Neuron (in vitro differentiated cells): ENCODE results near the gene ALDH1A2.
"Not testable (repeated sequence)": the region's sequence is repeated elsewhere in the genome, so short reads cannot be mapped to it uniquely, and the experiment has no call there.

Experiments used
- H2AFZ ChIP-seq: one replicate; pipeline ENCODE4 v1.6.1; 2013; ENCODE audit warnings: low read depth, mild to moderate bottlenecking, inconsistent platforms, low read length, moderate library complexity
- H3K27me3 ChIP-seq: one replicate; pipeline ENCODE4 v1.6.1; 2013; ENCODE audit warnings: low read length; ENCODE audit not compliant: insufficient read depth
- H3K36me3 ChIP-seq: one replicate; pipeline ENCODE4 v1.6.1; 2013; ENCODE audit warnings: low read length; ENCODE audit not compliant: insufficient read depth
- H3K4me1 ChIP-seq: one replicate; pipeline ENCODE4 v1.6.1; 2013; ENCODE audit warnings: low read length; ENCODE audit not compliant: insufficient read depth
- H3K4me3 ChIP-seq: 2 replicates; pipeline ENCODE4 v1.5.1; 2013; ENCODE audit warnings: mild to moderate bottlenecking, low read length, moderate library complexity
- H3K9me3 ChIP-seq: one replicate; pipeline ENCODE4 v1.6.1; 2013; ENCODE audit warnings: low read length

ALDH1A2 gene

GRCh38 chr15:58083526-58083925, 18.0 kb upstream of the ALDH1A2 start:
- Histone ChIP-seq H3K4me3 (no peak overlapping the region), H2AFZ (no peak overlapping the region), H3K4me1 (no peaks in the 10 kb centered on the region)

GRCh38 chr15:58081891-58082290, 16.4 kb upstream of the ALDH1A2 start:
- H2AFZ ChIP-seq: no peak overlapping the region
- H3K9me3 ChIP-seq: no peaks in the 10 kb centered on the region
- no peak overlapping the region for H3K4me3 ChIP-seq
- H3K36me3 ChIP-seq: no peaks in the 10 kb centered on the region
- no peaks in the 10 kb centered on the region for H3K4me1 ChIP-seq
- no peaks in the 10 kb centered on the region for H3K27me3 ChIP-seq

More at GRCh38 chr15:58083526-58083925, 18.0 kb upstream of the ALDH1A2 start:
- Histone ChIP-seq H3K36me3 (no peaks in the 10 kb centered on the region), H3K27me3 (no peaks in the 10 kb centered on the region), H3K9me3 (no peaks in the 10 kb centered on the region)

GRCh38 chr15:58081456-58081855, 15.9 kb upstream of the ALDH1A2 start:
- no peaks in the 10 kb centered on the region for H3K9me3 ChIP-seq
- H3K4me1 ChIP-seq: no peaks in the 10 kb centered on the region
- H3K27me3 ChIP-seq: no peaks in the 10 kb centered on the region
- no peak overlapping the region for H3K4me3 ChIP-seq
- H2AFZ ChIP-seq: no peak overlapping the region
- no peaks in the 10 kb centered on the region for H3K36me3 ChIP-seq

GRCh38 chr15:58080959-58081358, 15.4 kb upstream of the ALDH1A2 start:
- H3K4me1 ChIP-seq, H3K36me3 ChIP-seq, H3K4me3 ChIP-seq, H3K9me3 ChIP-seq, H3K27me3 ChIP-seq, H2AFZ ChIP-seq: not testable (repeated sequence)

- no peaks in the 10 kb centered on the region for H3K4me1 ChIP-seq
- no peaks in the 10 kb centered on the region for H3K27me3 ChIP-seq
- no peak overlapping the region for H2AFZ ChIP-seq
- no peaks in the 10 kb centered on the region for H3K9me3 ChIP-seq
- no peaks in the 10 kb centered on the region for H3K36me3 ChIP-seq
- H3K4me3 ChIP-seq: no peak overlapping the region
Observed at GRCh38 chr15:58080398-58080797, 14.9 kb upstream of the ALDH1A2 start.

GRCh38 chr15:58078591-58078990, 13.1 kb upstream of the ALDH1A2 start:
- Histone ChIP-seq H2AFZ (no peak overlapping the region), H3K36me3 (no peaks in the 10 kb centered on the region), H3K27me3 (no peaks in the 10 kb centered on the region), H3K4me3 (no peak overlapping the region), H3K4me1 (no peaks in the 10 kb centered on the region), H3K9me3 (no peaks in the 10 kb centered on the region)

- Histone ChIP-seq H2AFZ (no peak overlapping the region), H3K4me3 (no peak overlapping the region), H3K27me3 (peaks cover 2% of the 10 kb centered on the region), H3K9me3 (no peaks in the 10 kb centered on the region), H3K36me3 (no peaks in the 10 kb centered on the region), H3K4me1 (no peaks in the 10 kb centered on the region)
Observed at GRCh38 chr15:58077427-58077826, 11.9 kb upstream of the ALDH1A2 start.

GRCh38 chr15:58074452-58074851, 8.9 kb upstream of the ALDH1A2 start:
- Histone ChIP-seq H3K36me3 (no peaks in the 10 kb centered on the region), H3K27me3 (peaks cover 8% of the 10 kb centered on the region), H3K4me1 (no peaks in the 10 kb centered on the region), H2AFZ (no peak overlapping the region), H3K9me3 (no peaks in the 10 kb centered on the region), H3K4me3 (no peak overlapping the region)

GRCh38 chr15:58070801-58071418, 5.4 kb upstream of the ALDH1A2 start:
- Histone ChIP-seq H3K4me1 (no peaks in the 10 kb centered on the region), H3K4me3 (no peak overlapping the region), H3K36me3 (no peaks in the 10 kb centered on the region), H3K9me3 (no peaks in the 10 kb centered on the region), H3K27me3 (peaks cover 38% of the 10 kb centered on the region), H2AFZ (no peak overlapping the region)

GRCh38 chr15:58069008-58069407, 3.5 kb upstream of the ALDH1A2 start:
- no peak overlapping the region for H2AFZ ChIP-seq
- H3K27me3 ChIP-seq: peaks cover 57% of the 10 kb centered on the region
- H3K9me3 ChIP-seq: peaks cover 8% of the 10 kb centered on the region
- H3K4me3 ChIP-seq: no peak overlapping the region
- H3K4me1 ChIP-seq: no peaks in the 10 kb centered on the region
- H3K36me3 ChIP-seq: no peaks in the 10 kb centered on the region

GRCh38 chr15:58066042-58066867, 744 bp upstream of the ALDH1A2 start:
- Histone ChIP-seq H2AFZ (peak overlapping the region; percentile 71), H3K4me3 (peak overlapping the region; percentile 18), H3K36me3 (no peaks in the 10 kb centered on the region), H3K9me3 (peaks cover 8% of the 10 kb centered on the region), H3K27me3 (peaks cover 76% of the 10 kb centered on the region), H3K4me1 (no peaks in the 10 kb centered on the region)

GRCh38 chr15:58064980-58065444, 499 bp downstream of the ALDH1A2 start:
- Histone ChIP-seq H3K4me3 (no peak overlapping the region), H2AFZ (no peak overlapping the region), H3K9me3 (peaks cover 8% of the 10 kb centered on the region), H3K27me3 (peaks cover 75% of the 10 kb centered on the region), H3K4me1 (no peaks in the 10 kb centered on the region), H3K36me3 (no peaks in the 10 kb centered on the region)

- Histone ChIP-seq H3K27me3 (peaks cover 71% of the 10 kb centered on the region), H3K36me3 (no peaks in the 10 kb centered on the region), H2AFZ (no peak overlapping the region), H3K4me1 (no peaks in the 10 kb centered on the region), H3K4me3 (no peak overlapping the region), H3K9me3 (peaks cover 8% of the 10 kb centered on the region)
Observed at GRCh38 chr15:58064082-58064979, 1.2 kb downstream of the ALDH1A2 start.
